H1 (cell line): ENCODE data around the gene CDK16. TPM values are rescaled to one million over a fixed set of nuclear protein-coding genes. Genes with fewer than 3 reads are reported as not detected.

Experiments
- CTCF ChIA-PET: fragments of 300-600 bp; sonication (Branson Sonifier 250); formaldehyde crosslinking; loops from one replicate; lab custom pipeline; 2021; ENCODE audit not compliant: partially characterized antibody; lab: Charles Lee
- POLR2A ChIA-PET: fragments of 300-600 bp; sonication (Branson Sonifier 250); formaldehyde crosslinking; loops from one replicate; lab custom pipeline; 2021; ENCODE audit warnings: inconsistent platforms; ENCODE audit not compliant: partially characterized antibody; lab: Charles Lee
- DNase-seq, 2 experiments: peaks; one replicate each; pipeline versions ENCODE4 v3.0.0 to v3.0.0-alpha.2; 2010 to 2022; ENCODE audit warnings: low spot score in 2 of 2, low read depth in 1 of 2, mixed read lengths in 1 of 2
- FAIRE-seq: peaks from 2 replicates; lab custom pipeline; 2011; peaks lifted over from hg19 to GRCh38; lab: Jason Lieb, UNC
- H2AFZ ChIP-seq: 2 replicates; pipeline ENCODE4 v1.8.1; 2012; ENCODE audit warnings: low read length, inconsistent platforms
- H2AK5ac ChIP-seq: 2 replicates; pipeline ENCODE4 v1.6.1; 2013; ENCODE audit warnings: low read depth, low read length
- H2BK120ac ChIP-seq: replicated peaks from 2 replicates; pipeline ENCODE3; 2013; ENCODE audit warnings: low read depth, low read length, inconsistent platforms
- H2BK12ac ChIP-seq: 2 replicates; pipeline ENCODE4 v1.6.1; 2013; ENCODE audit warnings: low read depth, low read length
- H2BK15ac ChIP-seq: 2 replicates; pipeline ENCODE4 v1.6.1; 2013; ENCODE audit warnings: low read length
- H2BK20ac ChIP-seq: 2 replicates; pipeline ENCODE4 v1.6.1; 2013; ENCODE audit warnings: low read length
- H2BK5ac ChIP-seq: 2 replicates; pipeline ENCODE4 v1.6.1; 2013; ENCODE audit warnings: low read depth, low read length
- H3K14ac ChIP-seq: 2 replicates; pipeline ENCODE4 v1.6.1; 2013; ENCODE audit warnings: inconsistent platforms; ENCODE audit not compliant: insufficient read length
- H3K18ac ChIP-seq: 2 replicates; pipeline ENCODE4 v1.6.1; 2013; ENCODE audit warnings: low read length; ENCODE audit errors: extremely low read depth
- H3K23ac ChIP-seq: 2 replicates; pipeline ENCODE4 v1.6.1; 2013; ENCODE audit warnings: inconsistent platforms; ENCODE audit not compliant: insufficient read length
- H3K23me2 ChIP-seq: 2 replicates; pipeline ENCODE4 v1.6.1; 2013; ENCODE audit warnings: low read depth, low read length
- H3K27ac ChIP-seq: 2 replicates; pipeline ENCODE4 v1.6.1; 2011; ENCODE audit warnings: low read depth, low read length, inconsistent platforms
- H3K27me3 ChIP-seq, 4 experiments: replicated peaks in 1 of 4; 1 replicate in 1 of 4; 2 replicates in 3 of 4; pipeline versions ENCODE4 v1.6.1 to v1.8.1; 2011 to 2013; ENCODE audit warnings: low read length in 3 of 4, mild to moderate bottlenecking in 3 of 4, inconsistent platforms in 2 of 4, mixed read lengths in 2 of 4, moderate library complexity in 1 of 4; ENCODE audit not compliant: control insufficient read depth in 3 of 4, insufficient read depth in 3 of 4; ENCODE audit errors: extremely low read depth in 1 of 4
- H3K36me3 ChIP-seq, 4 experiments: 2 replicates each; pipeline versions ENCODE4 v1.6.1 to v1.8.1; 2011 to 2013; ENCODE audit warnings: mild to moderate bottlenecking in 4 of 4, low read length in 3 of 4, moderate library complexity in 2 of 4, control low read depth in 1 of 4, inconsistent platforms in 1 of 4; ENCODE audit not compliant: insufficient read depth in 4 of 4, control insufficient read depth in 2 of 4
- H3K4ac ChIP-seq: replicated peaks from 2 replicates; pipeline ENCODE3; 2013; ENCODE audit warnings: low read length, low read depth, mixed read lengths, inconsistent platforms; ENCODE audit not compliant: insufficient read length
- H3K4me1 ChIP-seq, 4 experiments: replicated peaks in 1 of 4; 1 replicate in 1 of 4; 2 replicates in 3 of 4; pipeline versions ENCODE4 v1.6.1 to v1.8.1; 2011 to 2013; ENCODE audit warnings: low read length in 3 of 4, inconsistent platforms in 2 of 4, mixed read lengths in 1 of 4; ENCODE audit not compliant: insufficient read depth in 4 of 4, control insufficient read depth in 3 of 4
- H3K4me2 ChIP-seq, 2 experiments: 2 replicates each; pipeline versions ENCODE4 v1.6.1 to v1.8.1; 2011 to 2013; ENCODE audit warnings: low read depth in 2 of 2, low read length in 2 of 2, control low read depth in 1 of 2, inconsistent platforms in 1 of 2, mild to moderate bottlenecking in 1 of 2; ENCODE audit not compliant: insufficient read depth in 1 of 2
- H3K4me3 ChIP-seq, 4 experiments: fragments of 200-600, 300-600 bp in 1 of 4; sonication (generic), shearing (Covaris generic), sonication (Bioruptor Twin) in 1 of 4; 2 replicates each; pipeline versions ENCODE4 v1.5.1 to v1.8.1; 2011 to 2016; ENCODE audit warnings: low read length in 4 of 4, low read depth in 3 of 4, control low read depth in 2 of 4, inconsistent platforms in 2 of 4, mild to moderate bottlenecking in 2 of 4, mixed read lengths in 1 of 4, moderate library complexity in 1 of 4; ENCODE audit not compliant: insufficient read depth in 2 of 4; ENCODE audit errors: extremely low read depth in 1 of 4
- H3K56ac ChIP-seq: replicated peaks from 2 replicates; pipeline ENCODE3; 2013; ENCODE audit warnings: low read depth, mild to moderate bottlenecking, mixed read lengths, low read length, inconsistent platforms; ENCODE audit not compliant: insufficient read length
- H3K79me1 ChIP-seq: 2 replicates; pipeline ENCODE4 v1.6.1; 2013; ENCODE audit warnings: low read depth, low read length, control low read depth
- H3K79me2 ChIP-seq, 2 experiments: 2 replicates each; pipeline versions ENCODE4 v1.6.1 to v1.8.1; 2012 to 2013; ENCODE audit warnings: low read length in 2 of 2, mild to moderate bottlenecking in 2 of 2, inconsistent platforms in 1 of 2; ENCODE audit not compliant: insufficient read depth in 2 of 2, control insufficient read depth in 1 of 2
- H3K9ac ChIP-seq, 4 experiments: replicated peaks in 1 of 4; 1 replicate in 1 of 4; 2 replicates in 3 of 4; pipeline versions ENCODE4 v1.6.1 to v1.8.1; 2011 to 2013; ENCODE audit warnings: low read depth in 3 of 4, low read length in 3 of 4, control low read depth in 2 of 4, mild to moderate bottlenecking in 2 of 4, moderate library complexity in 2 of 4, inconsistent platforms in 1 of 4; ENCODE audit errors: extremely low read depth in 1 of 4
- H3K9me3 ChIP-seq, 2 experiments: 2 replicates each; pipeline versions ENCODE4 v1.6.1 to v1.8.1; 2012 to 2013; ENCODE audit warnings: mild to moderate bottlenecking in 2 of 2, moderate library complexity in 2 of 2, control low read depth in 1 of 2, inconsistent platforms in 1 of 2, low read depth in 1 of 2, low read length in 1 of 2, mixed read lengths in 1 of 2; ENCODE audit not compliant: insufficient read depth in 2 of 2
- H4K20me1 ChIP-seq, 2 experiments: replicated peaks in 1 of 2; 2 replicates each; pipeline versions ENCODE3 to v1.8.1; 2011 to 2013; ENCODE audit warnings: inconsistent platforms in 2 of 2, low read length in 2 of 2, mild to moderate bottlenecking in 1 of 2; ENCODE audit not compliant: insufficient read depth in 2 of 2, control insufficient read depth in 1 of 2
- H4K5ac ChIP-seq: 2 replicates; pipeline ENCODE4 v1.6.1; 2013; ENCODE audit warnings: low read length, low read depth, mixed read lengths, inconsistent platforms; ENCODE audit not compliant: insufficient read length
- H4K8ac ChIP-seq: 2 replicates; pipeline ENCODE4 v1.8.0; 2013; ENCODE audit warnings: mild to moderate bottlenecking, moderate library complexity, low read length, inconsistent platforms; ENCODE audit not compliant: insufficient read depth; ENCODE audit errors: extremely low read depth
- H4K91ac ChIP-seq: replicated peaks from 2 replicates; pipeline ENCODE3; 2013; ENCODE audit warnings: low read length, mixed read lengths, inconsistent platforms; ENCODE audit not compliant: insufficient read length
- KDM4A ChIP-seq: IDR thresholded peaks from one replicate; pipeline ENCODE4 v1.7.1; 2012; ENCODE audit warnings: low read depth, mild to moderate bottlenecking, moderate library complexity, low read length, inconsistent platforms; ENCODE audit not compliant: severe bottlenecking
- WGBS, 2 experiments: shearing (Covaris generic) in 1 of 2; methylation state at CpG; one replicate each; pipeline versions ENCODE4 v1.1.6 to v1.1.7; 2013 to 2015; ENCODE audit warnings: low lambda C conversion rate in 2 of 2, mixed read lengths in 2 of 2, inconsistent platforms in 1 of 2, low coverage in 1 of 2, missing lambda C conversion rate in 1 of 2; ENCODE audit not compliant: insufficient replicate concordance in 2 of 2, insufficient coverage in 1 of 2, insufficient read length in 1 of 2; ENCODE audit errors: extremely low coverage in 1 of 2, missing lambda C conversion rate in 1 of 2; 5-methylcytosine and 5-hydroxymethylcytosine counted together
- polyA plus RNA-seq, 7 experiments: library from polyadenylated mRNA; depleted of rRNA in 3 of 7; stranded (reverse) in 5 of 7; unstranded in 2 of 7; fragments of >200 nt in 5 of 7; fragments of 200-250 nt in 2 of 7; gene quantifications; 1 replicate in 5 of 7; 2 replicates in 1 of 7; 4 replicates in 1 of 7; pipeline versions ENCODE4 v1.2.1 to v1.2.3, GENCODE V29; 2011 to 2013; ENCODE audit warnings: missing spikeins in 2 of 7, mixed read lengths in 2 of 7
- total RNA-seq: library from RNA; stranded (reverse); fragmentation: NEBNext Ultra II Directional; extraction: Animal tissue kit (Norgen Biotek cat#: 25700); gene quantifications from 2 replicates; pipeline ENCODE4 v1.2.1, GENCODE V29; 2021

The CDK16 gene
- total and polyA plus RNA-seq, 2 of the 8 experiments (the other 6 are each of a cell fraction or from before 2014, with no cell fraction given) = 124 to 204 TPM

DNA sequence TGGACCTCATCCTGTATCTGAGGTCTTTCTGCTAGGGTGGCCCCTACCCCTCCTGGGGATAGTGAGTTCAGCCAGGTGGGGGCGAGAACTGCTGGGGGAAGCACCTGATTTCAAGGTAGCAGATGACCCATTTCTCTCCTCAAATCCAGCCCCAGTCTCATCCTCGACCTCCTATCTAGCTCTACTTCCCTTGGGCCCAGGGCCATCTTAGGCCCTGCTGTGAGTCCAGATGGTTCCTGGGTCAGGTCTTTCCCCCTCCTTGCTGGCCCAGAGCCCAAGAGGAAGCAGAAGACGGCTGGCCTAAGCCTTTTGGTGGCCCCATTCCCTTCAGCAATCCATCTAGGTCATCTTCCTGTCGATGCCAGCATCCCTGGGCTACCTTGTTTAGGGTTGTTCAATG lies 3.3 kb downstream of the CDK16 start:
- no peak overlapping the region for H4K8ac ChIP-seq
- H2BK15ac ChIP-seq = no peak overlapping the region
- FAIRE-seq (no peak), DNase-seq (no peak)
- peaks cover 21 to 40% of the 10 kb centered on the region in 2 experiments for H3K79me2 ChIP-seq
- WGBS, 2 experiments = 87% methylated on average over 4 of the region's 4 CpGs; no CpG with 5 or more reads in 1 of the 2 experiments
- no peak overlapping the region for H3K14ac ChIP-seq
- H3K18ac ChIP-seq = no peak overlapping the region
- peaks cover 13 to 32% of the 10 kb centered on the region in 2 experiments for H4K20me1 ChIP-seq
- no peak overlapping the region for H3K56ac ChIP-seq
- peaks cover 8% of the 10 kb centered on the region; the same call in 1 of the 2 replicates for H3K23me2 ChIP-seq
- H3K4me3 ChIP-seq = no peak overlapping the region
- H2AFZ ChIP-seq = no peak overlapping the region
- no peaks in the 10 kb centered on the region for H3K9me3 ChIP-seq
- no peak overlapping the region for H4K91ac ChIP-seq
- H3K79me1 ChIP-seq = peaks cover 2% of the 10 kb centered on the region; the same call in 1 of the 2 replicates
- ChIA-PET CTCF (interaction anchor here (0.6 kb wide), 1 partner anchor 894 kb away, joined by 3 read pairs; no protein-coding TSS in a partner anchor), POLR2A (interaction anchor here (0.6 to 1.0 kb wide), 2 partner anchors 9 to 106 kb away, joined by 3 to 4 read pairs; no protein-coding TSS in a partner anchor)
- no peak overlapping the region for H3K4ac ChIP-seq
- peaks cover 9 to 43% (median 26%) of the 10 kb centered on the region in 4 experiments; a peak in 7 of 8 replicates for H3K36me3 ChIP-seq
- no peak overlapping the region for H3K4me2 ChIP-seq
- no peak overlapping the region for H3K23ac ChIP-seq
- no peak overlapping the region for H3K9ac ChIP-seq
- H2BK5ac ChIP-seq = no peak overlapping the region
- H2BK120ac ChIP-seq = no peak overlapping the region
- H3K27me3 ChIP-seq = no peaks in the 10 kb centered on the region
- H2BK12ac ChIP-seq = no peak overlapping the region
- H4K5ac ChIP-seq = no peak overlapping the region
- H2AK5ac ChIP-seq = no peak overlapping the region
- H2BK20ac ChIP-seq = no peak overlapping the region
- no peak for TF ChIP-seq KDM4A
- TF ChIP-seq, all 59 proteins: peak for 0
- peaks cover 0 to 8% (median 1%) of the 10 kb centered on the region in 4 experiments; a peak in 5 of 7 replicates for H3K4me1 ChIP-seq
- H3K27ac ChIP-seq = no peak overlapping the region
